ENCODE data around the gene PARP9.
"Not testable (repeated sequence)": the region's sequence is repeated elsewhere in the genome, so short reads cannot be mapped to it uniquely, and the experiment has no call there.

Gene PARP9

DNA sequence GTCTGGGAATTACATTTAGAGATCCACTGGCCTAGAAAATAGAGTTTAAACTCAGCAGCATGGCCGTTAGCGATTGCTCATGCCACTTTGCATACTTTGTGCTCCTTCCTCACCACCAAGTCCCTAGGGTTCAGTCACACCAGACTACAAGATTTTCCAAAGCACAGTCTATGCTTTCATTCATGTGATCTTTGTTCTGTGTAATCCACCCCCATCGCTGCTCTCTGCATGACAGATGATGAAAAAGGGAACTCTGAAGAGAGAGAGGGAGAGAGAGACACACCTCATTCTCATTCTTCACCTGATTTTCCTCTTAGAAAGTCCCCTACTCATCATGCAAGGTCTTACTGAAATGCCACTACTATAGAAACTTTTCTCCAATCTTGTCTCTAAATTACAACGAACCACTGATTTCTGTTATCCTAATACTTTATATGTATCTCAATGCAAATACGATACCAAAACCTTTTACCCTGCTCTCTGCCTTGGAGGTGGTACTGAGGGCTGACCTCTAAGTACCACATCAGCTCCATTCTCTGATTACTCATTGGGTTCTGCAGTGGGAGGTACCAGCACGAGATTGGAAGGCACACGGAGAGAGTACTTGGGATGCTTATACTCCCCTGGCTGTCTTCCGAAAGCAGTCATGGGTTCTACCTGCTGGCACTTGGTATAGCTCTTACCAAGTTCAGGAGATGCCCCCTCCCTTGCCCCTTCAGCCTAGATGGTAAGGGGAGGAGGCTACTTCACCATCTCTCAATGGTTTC, 12.3 kb upstream of the PARP9 start:
- no peak for DNase-seq (ENCODE audit: low read depth)

GRCh38 chr3:122572940-122573412, 8.9 kb upstream of the PARP9 start:
- DNase-seq (ENCODE audit: low read depth) = no peak

DNA sequence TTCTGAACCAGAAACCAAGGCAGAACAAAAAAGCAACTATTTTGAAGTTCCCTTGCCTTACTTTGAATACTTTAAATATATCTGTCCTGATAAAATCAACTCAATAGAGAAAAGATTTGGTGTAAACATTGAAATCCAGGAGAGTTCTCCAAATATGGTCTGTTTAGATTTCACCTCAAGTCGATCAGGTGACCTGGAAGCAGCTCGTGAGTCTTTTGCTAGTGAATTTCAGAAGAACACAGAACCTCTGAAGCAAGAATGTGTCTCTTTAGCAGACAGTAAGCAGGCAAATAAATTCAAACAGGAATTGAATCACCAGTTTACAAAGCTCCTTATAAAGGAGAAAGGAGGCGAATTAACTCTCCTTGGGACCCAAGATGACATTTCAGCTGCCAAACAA, 4.7 kb upstream of the PARP9 start:
- no peak for DNase-seq (ENCODE audit: low read depth)

DNA sequence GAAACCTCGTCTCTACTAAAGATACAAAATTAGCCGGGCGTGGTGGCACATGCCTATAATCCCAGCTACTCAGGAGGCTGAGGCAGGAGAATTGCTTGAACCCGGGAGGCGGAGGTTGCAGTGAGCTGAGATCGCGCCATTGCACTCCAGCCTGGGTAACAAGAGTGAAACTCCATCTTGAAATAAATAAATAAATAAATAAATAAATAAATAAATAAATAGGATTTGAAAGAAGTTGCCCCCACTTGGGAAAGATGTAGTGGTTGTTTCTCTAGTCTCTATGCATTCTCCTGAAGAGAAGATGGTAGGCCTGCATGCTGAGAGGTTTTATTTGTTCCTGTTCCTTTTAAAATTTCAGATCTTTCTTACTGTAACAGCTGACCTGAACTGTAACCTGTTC, 4.0 kb upstream of the PARP9 start:
- DNase-seq (ENCODE audit: low read depth) = not testable (repeated sequence)

- no peak for DNase-seq (ENCODE audit: low read depth)
Measured at GRCh38 chr3:122563717-122564025, 429 bp downstream of the PARP9 start.

DNA sequence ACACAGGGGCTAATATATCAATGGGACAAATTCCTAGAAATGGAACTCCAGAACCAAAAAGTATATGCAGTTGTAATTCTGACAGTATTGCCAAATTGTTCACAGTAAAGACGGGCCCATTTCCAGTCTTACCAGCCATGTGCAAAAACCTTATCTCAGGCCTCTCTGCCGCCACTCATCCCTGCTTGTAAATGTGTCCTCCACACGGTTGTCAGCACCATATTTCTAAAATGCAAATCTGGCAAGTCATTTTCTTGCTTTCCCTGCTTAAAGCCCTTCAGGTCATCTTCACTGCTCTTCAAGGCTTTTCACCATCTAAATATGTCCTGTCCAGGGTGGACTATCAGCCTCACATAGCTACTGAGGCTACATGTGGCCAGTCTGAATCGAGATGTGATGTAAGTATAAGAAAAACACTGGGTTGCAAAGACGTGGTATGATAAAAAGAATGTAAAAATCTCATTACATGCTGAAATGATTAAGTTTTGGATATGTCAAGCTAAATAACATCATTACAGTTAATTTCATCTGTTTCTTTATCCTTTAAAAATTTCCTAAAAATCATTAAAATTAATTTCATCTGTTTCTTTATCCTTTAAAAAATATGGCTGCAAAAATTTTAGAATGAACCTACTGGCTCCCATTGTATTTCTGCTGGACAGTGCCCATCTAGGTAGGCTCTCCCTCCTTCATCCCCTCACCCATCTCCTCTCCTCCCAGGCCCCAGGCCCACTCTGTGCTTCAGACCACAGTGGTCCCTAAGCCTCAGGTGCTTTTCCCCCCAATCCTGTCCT, 980 bp downstream of the PARP9 start:
- DNase-seq (ENCODE audit: low read depth) = no peak

GRCh38 chr3:122560680-122561079, 3.4 kb downstream of the PARP9 start:
- DNase-seq (ENCODE audit: low read depth) = no peak

DNA sequence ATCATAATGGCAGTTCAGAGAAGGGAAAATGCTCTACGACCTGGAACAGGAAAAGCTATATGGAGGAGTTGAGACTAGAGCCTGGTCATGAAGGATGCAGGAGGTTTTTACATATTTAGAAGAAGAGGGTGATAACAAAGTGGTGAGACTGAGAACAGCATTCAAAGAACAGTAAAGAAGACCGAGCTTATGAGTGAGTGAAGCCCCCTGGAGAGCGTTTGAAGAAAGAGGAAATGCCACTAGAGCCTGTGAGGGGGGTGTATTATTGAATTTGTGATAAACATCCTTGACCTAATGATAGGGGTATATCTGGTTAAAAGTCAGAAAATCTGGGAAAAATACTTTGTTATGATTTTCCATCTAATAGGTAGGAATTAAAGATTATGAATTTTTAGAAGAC, 4.2 kb downstream of the PARP9 start:
- no peak for DNase-seq (ENCODE audit: low read depth)

- no peak for DNase-seq (ENCODE audit: low read depth)
Measured at GRCh38 chr3:122558605-122559004, 5.5 kb downstream of the PARP9 start.

DNA sequence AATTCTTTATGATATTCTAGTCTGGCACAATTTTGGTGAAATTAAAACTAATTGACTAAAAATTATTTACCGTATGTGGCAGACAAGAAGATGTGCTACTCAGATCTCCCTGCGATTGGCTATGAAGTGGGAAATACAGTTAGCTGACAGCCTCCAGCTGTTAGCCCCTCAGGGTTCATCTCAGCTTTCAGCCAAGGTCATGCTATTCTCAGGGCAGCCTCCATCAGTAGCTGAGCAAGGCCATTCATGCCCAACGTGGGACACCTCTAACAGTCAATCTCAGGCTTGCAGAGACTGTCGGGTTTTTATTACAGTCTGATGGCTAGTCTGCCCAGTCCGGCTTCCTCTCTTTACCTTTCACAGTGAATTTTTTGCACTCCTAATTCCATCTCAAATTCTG, 6.7 kb downstream of the PARP9 start:
- no peak for DNase-seq (ENCODE audit: low read depth)

- DNase-seq (ENCODE audit: low read depth) = no peak
Measured at GRCh38 chr3:122555275-122556071, 8.6 kb downstream of the PARP9 start.

GRCh38 chr3:122553171-122553570, 10.9 kb downstream of the PARP9 start:
- no peak for DNase-seq (ENCODE audit: low read depth)

DNA sequence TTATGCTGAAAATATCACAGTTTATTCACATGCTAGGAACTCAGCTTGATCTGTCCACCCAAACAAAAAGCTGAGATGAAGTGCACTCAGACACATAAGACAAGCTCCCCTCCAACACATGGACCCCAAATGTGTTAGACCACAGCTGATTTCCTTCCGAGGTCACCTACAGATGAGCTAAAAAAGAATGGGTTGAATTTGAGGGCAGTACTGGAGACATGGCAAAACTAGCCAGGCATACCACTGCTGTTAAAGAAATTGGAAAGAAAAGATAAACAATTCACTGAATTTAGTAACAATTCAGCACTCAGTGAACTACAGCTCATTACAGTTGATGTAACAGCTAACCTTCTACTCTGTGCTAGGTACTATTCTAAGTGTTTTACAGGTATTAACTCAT, 15.5 kb downstream of the PARP9 start:
- DNase-seq (ENCODE audit: low read depth) = no peak

DNA sequence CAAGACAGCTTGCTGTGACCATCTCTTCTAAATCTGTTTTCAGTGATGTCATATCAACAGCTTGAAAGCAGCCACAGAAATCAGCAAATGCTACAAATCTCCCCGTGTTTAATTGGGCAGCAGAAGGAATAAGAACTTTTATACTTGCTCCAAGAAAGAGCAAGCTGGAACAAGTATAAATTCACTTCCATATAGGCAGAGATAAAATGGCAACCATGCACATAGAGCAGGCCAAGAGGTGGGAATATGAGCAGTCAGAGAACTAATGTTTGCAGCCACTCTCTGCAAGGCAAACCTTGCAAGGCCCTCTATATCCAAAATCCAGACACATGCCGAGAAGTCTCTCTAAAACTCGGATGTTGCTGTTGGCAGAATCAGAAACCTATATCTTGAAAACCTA, 16.0 kb downstream of the PARP9 start:
- DNase-seq (ENCODE audit: low read depth) = no peak

DNA sequence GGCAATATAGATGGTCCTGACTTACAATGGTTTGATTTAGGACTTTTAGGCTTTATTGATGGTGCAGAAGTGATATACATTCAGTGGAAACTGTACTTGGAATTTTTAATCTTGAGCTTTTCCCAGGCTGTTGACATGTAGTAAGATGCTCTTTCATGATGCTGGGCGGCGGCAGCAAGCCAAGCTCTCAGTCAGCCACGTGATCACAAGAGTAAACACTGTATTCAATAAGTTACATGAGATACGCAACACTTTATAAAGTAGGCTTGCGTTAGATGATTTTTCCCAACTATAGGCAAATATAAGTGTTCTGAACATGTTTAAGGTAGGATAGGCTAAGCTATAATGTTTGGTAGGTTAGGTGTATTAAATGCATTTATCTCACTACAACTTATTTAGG, 17.9 kb downstream of the PARP9 start:
- DNase-seq (ENCODE audit: low read depth) = no peak

DNA sequence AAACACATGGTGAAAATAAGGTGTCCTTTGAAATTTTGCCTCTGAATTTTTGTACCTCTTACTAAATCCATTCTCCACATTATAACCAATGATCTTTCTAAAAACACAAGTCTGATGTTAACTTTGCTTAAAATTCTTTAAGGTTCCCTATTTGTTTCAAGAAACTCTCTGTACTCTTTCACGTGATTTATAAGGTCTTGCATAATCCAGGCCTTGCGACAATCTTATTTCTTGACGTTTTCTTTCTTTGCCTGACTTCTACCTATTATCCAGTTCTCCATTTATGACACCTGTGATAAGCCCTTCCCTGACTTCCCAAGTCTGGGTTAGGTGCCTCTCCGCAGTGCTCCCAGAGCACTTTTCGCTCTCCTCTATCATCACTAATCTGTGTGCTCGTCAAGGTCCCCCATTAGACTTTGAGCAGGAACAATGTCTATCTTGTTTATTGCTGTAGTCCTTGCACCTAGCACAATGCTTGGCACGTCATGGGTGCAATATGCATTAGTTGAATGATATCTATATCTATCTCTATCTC, 25.1 kb downstream of the PARP9 start:
- no peak for DNase-seq (ENCODE audit: low read depth)

DNA sequence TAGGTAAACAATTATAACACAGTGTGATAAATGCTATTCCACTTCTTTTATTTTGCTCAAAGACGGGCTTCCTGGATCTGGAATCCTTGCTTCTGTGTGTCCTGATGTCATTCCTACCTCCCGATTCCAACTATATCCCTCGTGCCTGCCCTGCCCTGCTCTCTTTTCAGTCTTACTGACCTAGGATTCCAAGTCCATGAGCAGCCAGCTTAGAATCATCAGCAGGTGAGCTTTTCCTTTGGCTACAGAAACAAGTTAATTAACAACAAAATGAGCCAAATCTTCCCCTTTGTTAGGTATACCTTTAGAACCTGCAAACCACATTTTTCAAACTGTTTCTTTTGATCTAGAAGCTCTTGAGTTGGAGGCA, 27.5 kb downstream of the PARP9 start:
- no peak for DNase-seq (ENCODE audit: low read depth)

GRCh38 chr3:122535964-122536631, 28.0 kb downstream of the PARP9 start:
- no peak for DNase-seq (ENCODE audit: low read depth)

DNA sequence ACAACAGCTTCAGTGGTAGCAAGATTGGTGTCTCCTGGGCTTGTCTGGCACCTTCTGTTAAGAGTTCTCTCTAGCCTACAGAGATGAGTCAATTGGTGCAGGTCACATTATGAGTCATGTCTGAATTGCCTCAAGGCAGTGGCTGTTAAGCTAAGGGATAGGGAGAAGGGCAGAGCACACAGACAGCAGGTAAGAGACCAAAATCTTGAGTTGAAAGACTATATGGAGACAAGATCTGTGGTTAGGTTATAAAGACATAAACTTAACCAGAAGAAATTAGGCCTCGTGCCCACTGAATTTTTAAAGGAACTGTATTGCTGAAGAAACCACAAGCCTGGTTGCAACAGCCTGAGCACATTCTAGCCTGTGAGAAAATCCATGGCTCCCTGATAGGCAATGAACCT, 30.2 kb downstream of the PARP9 start:
- no peak for DNase-seq (ENCODE audit: low read depth)

- DNase-seq (ENCODE audit: low read depth) = no peak
Measured at GRCh38 chr3:122533480-122533879, 30.6 kb downstream of the PARP9 start.

DNA sequence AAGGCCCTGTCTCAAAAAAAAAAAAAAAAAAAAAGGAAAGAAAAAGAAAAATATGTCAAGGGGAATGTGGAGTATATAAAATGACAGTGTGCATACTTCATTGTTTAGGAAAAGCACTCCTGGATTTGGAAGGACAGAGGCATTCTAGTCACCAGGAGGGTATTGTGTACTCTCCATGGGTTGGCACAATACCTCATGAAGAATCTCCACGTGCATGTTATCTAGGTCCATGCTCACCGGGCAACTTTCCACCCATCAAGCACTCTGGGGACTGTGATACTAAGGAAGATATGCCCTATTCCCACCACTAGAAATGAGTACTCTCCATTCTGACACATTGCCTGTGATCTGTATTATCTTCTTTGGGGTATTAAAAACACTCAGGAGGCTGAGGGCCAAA, 33.9 kb downstream of the PARP9 start:
- no peak for DNase-seq (ENCODE audit: low read depth)

DNA sequence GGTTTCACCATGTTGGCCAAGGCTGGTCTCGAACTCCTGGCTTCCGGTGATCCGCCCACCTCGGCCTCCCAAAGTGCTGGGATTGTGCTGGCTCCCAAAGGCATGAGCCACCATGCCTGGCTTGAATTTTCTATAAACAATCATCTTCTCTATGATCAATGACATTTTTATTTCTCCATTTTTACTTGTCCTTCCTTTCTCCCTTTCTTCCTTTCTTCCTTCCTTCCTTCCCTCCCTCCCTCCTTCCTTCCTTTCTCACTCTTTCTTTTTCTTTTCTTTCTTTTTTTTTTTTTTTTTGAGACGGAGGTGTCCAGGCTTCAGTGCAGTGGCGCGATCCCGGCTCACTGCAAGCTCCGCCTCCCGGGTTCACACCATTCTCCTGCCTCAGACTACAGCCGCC, 40.8 kb downstream of the PARP9 start:
- DNase-seq (ENCODE audit: low read depth) = no peak
